Calu3 (cell line): ENCODE measurements around the gene GRHL1. TPM values are rescaled to one million over a fixed set of nuclear protein-coding genes. Genes with fewer than 3 reads are reported as not detected.

ENCODE experiments used
- BruUV-seq: library from RNA; stranded (reverse); fragments of 400-500 nt; replicated peaks from 2 replicates; lab custom pipeline; 2021; lab: Mats Ljungman, UMichigan
- CTCF ChIA-PET: fragments of 300-600 bp; sonication (Branson Sonifier 250); formaldehyde crosslinking; loops from one replicate; lab custom pipeline; 2022; ENCODE audit warnings: antibody characterized with exemption; lab: Charles Lee
- DNase-seq: peaks from one replicate; pipeline ENCODE4 v3.0.0; 2022
- H3K27ac Mint-ChIP-seq: one replicate; pipeline ENCODE4 v1.8.0; 2022; ENCODE audit warnings: mixed read lengths; ENCODE audit not compliant: unreplicated experiment
- H3K27me3 Mint-ChIP-seq: one replicate; pipeline ENCODE4 v1.8.0; 2022; ENCODE audit warnings: mixed read lengths; ENCODE audit not compliant: unreplicated experiment
- H3K36me3 Mint-ChIP-seq: one replicate; pipeline ENCODE4 v1.8.0; 2022; ENCODE audit warnings: mild to moderate bottlenecking, moderate library complexity, mixed read lengths; ENCODE audit not compliant: insufficient read depth, unreplicated experiment
- H3K4me1 Mint-ChIP-seq: one replicate; pipeline ENCODE4 v1.8.0; 2022; ENCODE audit warnings: mild to moderate bottlenecking, low read depth, mixed read lengths; ENCODE audit not compliant: unreplicated experiment
- H3K4me3 Mint-ChIP-seq: one replicate; pipeline ENCODE4 v1.8.0; 2022; ENCODE audit warnings: mild to moderate bottlenecking, low read depth, moderate library complexity, mixed read lengths; ENCODE audit not compliant: unreplicated experiment
- H3K9me3 Mint-ChIP-seq: one replicate; pipeline ENCODE4 v1.8.0; 2022; ENCODE audit warnings: low read depth, mixed read lengths; ENCODE audit not compliant: unreplicated experiment
- intact Hi-C: fragments of 100-400 bp; cut with micrococcal nuclease; formaldehyde crosslinking; loops from one replicate; pipeline ENCODE4 v1.10.0; 2022; ENCODE audit not compliant: unreplicated experiment
- total RNA-seq: library from RNA; stranded (reverse); gene quantifications from 2 replicates; pipeline ENCODE4 v1.2.3, GENCODE V29; 2022
- TF ChIP-seq, protein P1 (sequence below): fragments of 200-600 bp; IDR thresholded peaks from one replicate; pipeline ENCODE4 v1.8.0; 2022; ENCODE audit warnings: antibody characterized with exemption; ENCODE audit not compliant: unreplicated experiment

Gene GRHL1
- total RNA-seq, 1 experiment from 2014 or later: 11.7 TPM

- Mint-ChIP-seq H3K9me3 (no peaks in the 10 kb centered on the region), H3K4me3 (no peak overlapping the region), H3K4me1 (no peaks in the 10 kb centered on the region), H3K27ac (no peak overlapping the region), H3K36me3 (no peaks in the 10 kb centered on the region), H3K27me3 (no peaks in the 10 kb centered on the region)
- CTCF ChIA-PET: no interaction called here
- BruUV-seq: no TSS peak
- TF ChIP-seq, protein P1, sequence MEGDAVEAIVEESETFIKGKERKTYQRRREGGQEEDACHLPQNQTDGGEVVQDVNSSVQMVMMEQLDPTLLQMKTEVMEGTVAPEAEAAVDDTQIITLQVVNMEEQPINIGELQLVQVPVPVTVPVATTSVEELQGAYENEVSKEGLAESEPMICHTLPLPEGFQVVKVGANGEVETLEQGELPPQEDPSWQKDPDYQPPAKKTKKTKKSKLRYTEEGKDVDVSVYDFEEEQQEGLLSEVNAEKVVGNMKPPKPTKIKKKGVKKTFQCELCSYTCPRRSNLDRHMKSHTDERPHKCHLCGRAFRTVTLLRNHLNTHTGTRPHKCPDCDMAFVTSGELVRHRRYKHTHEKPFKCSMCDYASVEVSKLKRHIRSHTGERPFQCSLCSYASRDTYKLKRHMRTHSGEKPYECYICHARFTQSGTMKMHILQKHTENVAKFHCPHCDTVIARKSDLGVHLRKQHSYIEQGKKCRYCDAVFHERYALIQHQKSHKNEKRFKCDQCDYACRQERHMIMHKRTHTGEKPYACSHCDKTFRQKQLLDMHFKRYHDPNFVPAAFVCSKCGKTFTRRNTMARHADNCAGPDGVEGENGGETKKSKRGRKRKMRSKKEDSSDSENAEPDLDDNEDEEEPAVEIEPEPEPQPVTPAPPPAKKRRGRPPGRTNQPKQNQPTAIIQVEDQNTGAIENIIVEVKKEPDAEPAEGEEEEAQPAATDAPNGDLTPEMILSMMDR: no peak
- intact Hi-C loops: no loop called here
- no peak for DNase-seq
Observed at GRCh38 chr2:10003206-10004125, 52.0 kb downstream of the GRHL1 start.

DNA sequence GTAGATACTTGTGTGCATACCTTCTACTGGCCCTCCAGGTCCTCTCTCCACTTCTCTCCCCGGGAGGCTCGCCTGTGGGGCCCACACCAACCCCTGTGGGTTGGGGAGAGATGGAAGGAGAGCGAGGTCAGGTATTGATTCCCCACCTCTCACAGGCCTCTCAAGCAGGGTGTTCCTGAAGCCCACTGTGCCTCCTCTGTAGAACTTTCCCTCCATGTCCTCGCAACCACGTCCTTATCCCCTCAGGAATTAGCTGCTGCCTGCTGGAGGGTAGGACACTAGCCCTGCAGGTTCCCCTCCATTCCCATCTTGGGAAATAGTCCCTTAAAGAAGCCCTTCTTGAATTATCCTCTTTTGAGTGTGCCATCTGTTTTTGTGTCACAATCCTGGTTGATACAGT is 52.9 kb downstream of the GRHL1 start:
- Mint-ChIP-seq H3K27me3 (no peaks in the 10 kb centered on the region), H3K9me3 (no peaks in the 10 kb centered on the region)
- intact Hi-C loops: no loop called here

DNA sequence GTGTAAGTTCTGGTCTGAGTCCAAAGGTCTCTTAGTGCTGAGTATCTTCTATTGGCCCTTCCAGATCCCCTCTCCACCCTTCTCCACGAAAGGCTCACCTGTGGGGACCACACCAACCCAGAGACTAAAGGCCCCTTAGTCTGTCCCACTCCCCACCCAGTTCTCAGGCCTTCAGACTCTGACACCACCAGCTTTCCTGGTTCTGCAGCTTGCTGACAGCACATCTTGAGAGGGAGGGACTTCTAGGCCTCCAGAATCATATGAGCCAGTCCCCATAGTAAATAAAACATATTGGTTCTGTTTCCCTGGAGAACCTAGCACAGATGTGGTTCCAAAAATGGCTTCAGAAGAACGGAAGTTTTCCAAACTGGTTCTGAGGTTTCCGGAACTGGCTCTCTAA is 53.3 kb downstream of the GRHL1 start:
- TF ChIP-seq, protein P1: no peak
- no peaks in the 10 kb centered on the region for H3K4me1 Mint-ChIP-seq
- H3K4me3 Mint-ChIP-seq: no peak overlapping the region
- BruUV-seq: no TSS peak
- H3K27me3 Mint-ChIP-seq: no peaks in the 10 kb centered on the region
- intact Hi-C loops: no loop called here
- H3K27ac Mint-ChIP-seq: no peak overlapping the region
- no peak for DNase-seq
- H3K9me3 Mint-ChIP-seq: no peaks in the 10 kb centered on the region
- CTCF ChIA-PET: no interaction called here
- no peaks in the 10 kb centered on the region for H3K36me3 Mint-ChIP-seq

More for the DNA sequence above, 52.9 kb downstream of the GRHL1 start:
- TF ChIP-seq, protein P1: no peak
- Mint-ChIP-seq H3K27ac (no peak overlapping the region), H3K36me3 (no peaks in the 10 kb centered on the region), H3K4me1 (no peaks in the 10 kb centered on the region), H3K4me3 (no peak overlapping the region)
- BruUV-seq: no TSS peak
- CTCF ChIA-PET: no interaction called here
- DNase-seq: no peak

DNA sequence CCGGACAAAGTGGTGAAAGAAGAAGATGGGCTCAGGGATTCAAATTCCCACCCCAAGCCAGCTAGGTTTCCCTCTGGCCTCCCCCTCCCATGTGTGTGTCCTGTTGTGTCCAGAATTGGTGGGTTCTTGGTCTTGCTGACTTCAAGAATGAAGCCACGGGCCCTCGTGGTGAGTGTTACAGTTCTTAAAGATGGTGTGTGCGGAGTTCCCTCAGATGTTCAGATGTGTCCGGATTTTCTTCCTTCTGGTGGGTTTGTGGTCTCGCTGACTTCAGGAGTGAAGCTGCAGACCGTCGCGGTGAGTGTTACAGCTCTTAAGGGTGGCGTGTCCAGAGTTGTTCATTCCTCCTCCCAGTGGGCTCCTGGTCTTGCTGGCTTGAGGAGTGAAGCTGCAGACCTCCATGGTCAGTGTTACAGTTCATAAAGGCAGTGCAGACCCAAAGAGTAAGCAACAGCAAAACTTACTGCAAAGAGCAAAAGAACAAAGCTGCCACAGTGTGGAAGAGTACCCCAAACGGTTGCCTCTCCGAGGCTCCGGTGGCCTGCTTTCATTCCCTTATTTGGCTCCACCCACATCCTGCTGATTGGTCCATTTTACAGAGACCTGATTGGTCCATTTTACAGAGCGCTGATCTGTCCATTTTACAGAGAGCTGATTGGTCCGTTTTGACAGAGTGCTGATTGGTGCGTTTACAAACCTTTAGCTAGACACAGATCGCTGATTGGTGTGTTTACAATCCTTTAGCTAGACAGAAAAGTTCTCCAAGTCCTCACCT is 54.2 kb downstream of the GRHL1 start:
- TF ChIP-seq, protein P1: no peak
- Mint-ChIP-seq H3K27me3 (no peaks in the 10 kb centered on the region), H3K36me3 (no peaks in the 10 kb centered on the region), H3K4me1 (no peaks in the 10 kb centered on the region), H3K9me3 (no peaks in the 10 kb centered on the region), H3K4me3 (no peak overlapping the region), H3K27ac (no peak overlapping the region)
- BruUV-seq: no TSS peak
- no peak for DNase-seq
- CTCF ChIA-PET: no interaction called here
- intact Hi-C loops: no loop called here
